Transverse colon (tissue), 4 donors: Measurements from ENCODE around the gene ATRAID. TPM values are rescaled to one million over a fixed set of nuclear protein-coding genes. Genes with fewer than 3 reads are reported as not detected.

ENCODE experiments used
- DNase-seq: peaks from one replicate; pipeline ENCODE4 v3.0.0-alpha.2; 2019
- H3K27ac ChIP-seq, 4 donors: fragments of 200-600 bp; sonication (generic); 2 replicates each; pipeline ENCODE4 v1.5.1; 2016 to 2018; ENCODE audit warnings: inconsistent platforms in 4 of 4
- H3K27me3 ChIP-seq: fragments of 200-600 bp; sonication (generic); 2 replicates; pipeline ENCODE4 v1.5.1; 2017; ENCODE audit warnings: inconsistent platforms
- H3K36me3 ChIP-seq, 4 donors: fragments of 200-600 bp; sonication (generic); 2 replicates each; pipeline ENCODE4 v1.5.1; 2017 to 2019; ENCODE audit warnings: inconsistent platforms in 4 of 4
- H3K4me1 ChIP-seq, 4 donors: fragments of 200-600 bp; sonication (generic); 2 replicates each; pipeline ENCODE4 v1.5.1; 2017 to 2020; ENCODE audit warnings: inconsistent platforms in 4 of 4
- H3K4me3 ChIP-seq, 4 donors: fragments of 200-600 bp; sonication (generic); 1 replicate in 1 of 4; 2 replicates in 3 of 4; pipeline versions ENCODE4 v1.5.1 to v1.6.1; 2017 to 2019; ENCODE audit warnings: inconsistent platforms in 4 of 4
- H3K9me3 ChIP-seq, 2 donors: fragments of 200-600 bp; sonication (generic); 2 replicates each; pipeline ENCODE4 v1.5.1; 2017 to 2019; ENCODE audit warnings: inconsistent platforms in 2 of 2
- EP300 ChIP-seq: sonication (generic); formaldehyde crosslinking; IDR thresholded peaks from one replicate; pipeline ENCODE4 v1.6.1; 2017; ENCODE audit warnings: antibody characterized with exemption, low read depth
- POLR2A ChIP-seq: fragments of 450-650 bp; IDR thresholded peaks from one replicate; pipeline ENCODE4 v1.6.1; 2016; ENCODE audit warnings: antibody characterized with exemption, mild to moderate bottlenecking, moderate library complexity
- POLR2AphosphoS5 ChIP-seq, 3 donors: sonication (generic); formaldehyde crosslinking; IDR thresholded peaks; one replicate each; pipeline ENCODE4 v1.6.1; 2016; ENCODE audit warnings: antibody characterized with exemption in 3 of 3
- WGBS, 2 donors: methylation state at CpG; one replicate each; pipeline ENCODE4 v1.1.5; 2018; ENCODE audit warnings: low coverage in 1 of 2; 5-methylcytosine and 5-hydroxymethylcytosine counted together
- in situ Hi-C, 4 donors: fragments of 200-750 bp; cut with MboI; loops; one replicate each; pipeline versions ENCODE4 v1.15.0 to v1.15.1; 2017; ENCODE audit warnings: low sequenced_read_pairs in 3 of 4, low pct_ligation_motif_present in 1 of 4, low pct_unique_long_range_greater_than_20kb in 1 of 4
- intact Hi-C: fragments of 100-400 bp; cut with DNase I; formaldehyde crosslinking; loops from one replicate; pipeline ENCODE4 v1.15.1; 2023; ENCODE audit warnings: low total_unique reads
- total RNA-seq, 4 donors: library from RNA; depleted of rRNA; stranded (reverse); fragments of >200 nt; gene quantifications; one replicate each; pipeline ENCODE4 v1.1.0, GENCODE V29; 2016
- TF ChIP-seq, protein P1 (sequence below), 5 experiments: fragments of 200-600 bp in 3 of 5; fragments of 450-650 bp in 2 of 5; sonication (generic) in 3 of 5; IDR thresholded peaks; 1 replicate in 2 of 5; 2 replicates in 3 of 5; pipeline ENCODE4 v1.5.1; 2016 to 2017; ENCODE audit warnings: antibody characterized with exemption in 5 of 5, inconsistent platforms in 3 of 5, mild to moderate bottlenecking in 2 of 5, moderate library complexity in 1 of 5

The ATRAID gene
- total RNA-seq, 4 donors from 2014 or later = 64.7 to 179 (median 121) TPM

DNA sequence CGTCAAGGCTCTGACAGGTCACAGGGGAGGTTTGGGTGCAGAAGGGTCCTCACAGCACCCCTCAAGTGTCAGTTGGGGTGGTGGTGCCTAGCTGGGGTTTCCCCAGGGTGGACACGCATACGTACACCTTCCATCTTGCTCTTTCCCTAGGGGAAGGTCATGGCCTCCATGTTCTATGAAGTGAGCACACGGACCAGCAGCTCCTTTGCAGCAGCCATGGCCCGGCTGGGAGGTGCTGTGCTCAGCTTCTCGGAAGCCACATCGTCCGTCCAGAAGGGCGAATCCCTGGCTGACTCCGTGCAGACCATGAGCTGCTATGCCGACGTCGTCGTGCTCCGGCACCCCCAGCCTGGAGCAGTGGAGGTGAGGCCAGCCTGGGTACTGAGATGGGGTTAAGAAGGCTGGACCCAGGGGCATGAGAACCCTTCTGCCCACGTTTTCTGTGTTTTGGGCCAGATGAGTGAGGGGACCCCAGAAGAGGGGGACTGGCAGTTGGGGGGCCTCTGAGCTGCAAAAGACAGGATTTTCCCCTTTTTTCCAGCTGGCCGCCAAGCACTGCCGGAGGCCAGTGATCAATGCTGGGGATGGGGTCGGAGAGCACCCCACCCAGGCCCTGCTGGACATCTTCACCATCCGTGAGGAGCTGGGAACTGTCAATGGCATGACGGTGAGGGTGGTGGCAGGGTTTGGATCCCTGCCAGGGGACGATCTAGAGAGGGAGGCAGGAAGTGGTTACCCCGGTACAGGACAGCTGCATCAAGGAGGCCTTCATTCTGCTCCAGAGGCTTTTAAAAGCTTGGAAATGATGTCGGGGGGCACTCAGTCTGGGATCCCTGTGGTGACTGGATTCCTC, 30.1 kb downstream of the ATRAID start:
- peaks cover 0 to 29% (median 9%) of the 10 kb centered on the region in 4 donors for H3K36me3 ChIP-seq
- in situ Hi-C loops (no loop called here), intact Hi-C loops (no loop called here)

DNA sequence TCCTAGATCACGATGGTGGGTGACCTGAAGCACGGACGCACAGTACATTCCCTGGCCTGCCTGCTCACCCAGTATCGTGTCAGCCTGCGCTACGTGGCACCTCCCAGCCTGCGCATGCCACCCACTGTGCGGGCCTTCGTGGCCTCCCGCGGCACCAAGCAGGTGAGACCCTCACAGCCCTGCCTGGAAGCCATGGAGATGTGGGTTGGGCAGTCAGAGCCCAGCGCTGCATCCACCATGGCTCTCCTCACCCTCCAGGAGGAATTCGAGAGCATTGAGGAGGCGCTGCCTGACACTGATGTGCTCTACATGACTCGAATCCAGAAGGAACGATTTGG, 30.7 kb downstream of the ATRAID start:
- H3K4me3 ChIP-seq = no peak overlapping the region
- in situ Hi-C loops (no loop called here), intact Hi-C loops (no loop called here)
- H3K27ac ChIP-seq = no peak overlapping the region
- TF ChIP-seq, protein P1, sequence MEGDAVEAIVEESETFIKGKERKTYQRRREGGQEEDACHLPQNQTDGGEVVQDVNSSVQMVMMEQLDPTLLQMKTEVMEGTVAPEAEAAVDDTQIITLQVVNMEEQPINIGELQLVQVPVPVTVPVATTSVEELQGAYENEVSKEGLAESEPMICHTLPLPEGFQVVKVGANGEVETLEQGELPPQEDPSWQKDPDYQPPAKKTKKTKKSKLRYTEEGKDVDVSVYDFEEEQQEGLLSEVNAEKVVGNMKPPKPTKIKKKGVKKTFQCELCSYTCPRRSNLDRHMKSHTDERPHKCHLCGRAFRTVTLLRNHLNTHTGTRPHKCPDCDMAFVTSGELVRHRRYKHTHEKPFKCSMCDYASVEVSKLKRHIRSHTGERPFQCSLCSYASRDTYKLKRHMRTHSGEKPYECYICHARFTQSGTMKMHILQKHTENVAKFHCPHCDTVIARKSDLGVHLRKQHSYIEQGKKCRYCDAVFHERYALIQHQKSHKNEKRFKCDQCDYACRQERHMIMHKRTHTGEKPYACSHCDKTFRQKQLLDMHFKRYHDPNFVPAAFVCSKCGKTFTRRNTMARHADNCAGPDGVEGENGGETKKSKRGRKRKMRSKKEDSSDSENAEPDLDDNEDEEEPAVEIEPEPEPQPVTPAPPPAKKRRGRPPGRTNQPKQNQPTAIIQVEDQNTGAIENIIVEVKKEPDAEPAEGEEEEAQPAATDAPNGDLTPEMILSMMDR (IDR thresholded peaks at IDR 0.05) = no peak
- no peak for TF ChIP-seq POLR2AphosphoS5 (IDR thresholded peaks at IDR 0.05)
- no peak for TF ChIP-seq POLR2A
- TF ChIP-seq EP300 = no peak
- peaks cover 0 to 26% (median 8%) of the 10 kb centered on the region in 4 donors for H3K36me3 ChIP-seq
- no peaks in the 10 kb centered on the region for H3K9me3 ChIP-seq
- DNase-seq = no peak
- H3K4me1 ChIP-seq = no peaks in the 10 kb centered on the region
- WGBS, 2 donors = 97% methylated on average over 16 of the region's 16 CpGs; no CpG with 5 or more reads in 1 of the 2 donors
- no peaks in the 10 kb centered on the region for H3K27me3 ChIP-seq

More for the DNA sequence above, 30.1 kb downstream of the ATRAID start:
- Histone ChIP-seq H3K27ac (no peak overlapping the region), H3K4me3 (no peak overlapping the region), H3K27me3 (no peaks in the 10 kb centered on the region), H3K9me3 (no peaks in the 10 kb centered on the region), H3K4me1 (no peaks in the 10 kb centered on the region)
- DNase-seq = no peak
- 87% methylated on average over 24 of the region's 24 CpGs; no CpG with 5 or more reads in 1 of the 2 donors for whole genome bisulfite sequencing, 2 donors
- TF ChIP-seq, protein P1 (IDR thresholded peaks at IDR 0.05) = no peak
- TF ChIP-seq POLR2AphosphoS5 (IDR thresholded peaks at IDR 0.05) = no peak
- TF ChIP-seq EP300 = no peak
- TF ChIP-seq POLR2A = no peak

DNA sequence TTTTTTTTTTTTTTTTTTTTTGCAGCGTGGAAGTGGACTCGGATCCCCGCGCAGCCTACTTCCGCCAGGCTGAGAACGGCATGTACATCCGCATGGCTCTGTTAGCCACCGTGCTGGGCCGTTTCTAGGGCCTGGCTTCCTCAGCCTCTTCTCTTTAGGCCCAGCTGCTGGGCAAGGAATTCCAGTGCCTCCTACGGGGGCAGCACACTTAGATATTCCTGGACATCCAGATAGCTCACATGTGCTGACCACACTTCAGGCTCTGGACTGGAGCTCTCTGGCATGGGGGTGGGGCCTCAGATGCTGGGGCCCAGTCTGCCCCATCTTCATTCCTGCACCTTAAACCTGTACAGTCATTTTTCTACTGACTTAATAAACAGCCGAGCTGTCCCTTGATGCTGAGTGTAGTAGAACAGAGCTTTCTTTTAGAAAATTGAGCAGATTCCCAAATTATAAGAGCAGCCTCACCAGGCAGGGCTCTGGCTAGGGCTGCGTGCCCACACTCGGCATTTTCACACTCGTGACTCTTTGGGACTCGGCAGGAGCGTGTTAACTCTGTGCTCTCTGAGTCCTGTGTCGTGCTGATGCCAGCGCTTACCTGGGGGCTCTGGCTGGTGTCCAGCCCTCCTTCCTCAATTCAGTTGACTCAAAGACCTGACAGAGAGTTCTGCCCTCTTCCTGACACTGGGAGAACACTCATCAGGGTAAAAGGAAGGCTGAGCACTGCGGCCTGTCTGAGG, 31.7 kb downstream of the ATRAID start:
- intact Hi-C loops (no loop called here), in situ Hi-C loops (no loop called here)
- no peak overlapping the region for H3K27ac ChIP-seq
- WGBS, 2 donors = 87 to 96% methylated on average over 5 to 19 of the region's 19 CpGs
- no peaks in the 10 kb centered on the region for H3K4me1 ChIP-seq
- DNase-seq = no peak
- peaks cover 0 to 16% (median 6%) of the 10 kb centered on the region in 4 donors for H3K36me3 ChIP-seq
- TF ChIP-seq EP300 (no peak), POLR2A (no peak), POLR2AphosphoS5 (IDR thresholded peaks at IDR 0.05) (no peak)
- TF ChIP-seq, protein P1 (IDR thresholded peaks at IDR 0.05) = no peak
- no peak overlapping the region for H3K4me3 ChIP-seq
- H3K9me3 ChIP-seq = no peaks in the 10 kb centered on the region
- no peaks in the 10 kb centered on the region for H3K27me3 ChIP-seq

DNA sequence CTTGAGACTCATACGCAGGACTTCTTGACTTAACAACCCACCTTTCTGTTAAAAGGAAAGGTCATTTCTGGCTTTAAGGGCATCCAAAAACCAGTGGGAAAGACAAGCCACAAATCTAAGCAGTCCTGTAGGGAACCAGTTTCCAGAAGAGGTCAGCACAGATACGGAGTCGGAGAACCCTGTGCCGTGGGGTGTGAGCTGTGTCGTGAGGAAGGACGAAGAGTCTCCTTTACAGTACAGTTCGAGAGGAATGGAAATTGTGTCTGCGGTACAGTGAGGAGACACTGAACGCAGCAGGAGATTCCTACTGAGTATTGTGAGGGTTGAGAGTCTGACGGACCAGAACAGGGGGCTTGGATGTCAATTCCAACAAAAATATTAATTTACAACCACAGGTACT, 33.3 kb downstream of the ATRAID start:
- 82 to 85% methylated on average over 9 to 10 of the region's 10 CpGs for WGBS, 2 donors
- H3K9me3 ChIP-seq = no peaks in the 10 kb centered on the region
- intact Hi-C loops (no loop called here), in situ Hi-C loops (no loop called here)
- H3K27me3 ChIP-seq = peaks cover 4% of the 10 kb centered on the region
- DNase-seq = no peak
- peaks cover 0 to 6% (median 2%) of the 10 kb centered on the region in 4 donors for H3K4me1 ChIP-seq
- TF ChIP-seq POLR2AphosphoS5 (IDR thresholded peaks at IDR 0.05) (no peak), POLR2A (no peak), EP300 (no peak)
- TF ChIP-seq, protein P1 (IDR thresholded peaks at IDR 0.05) = no peak
- no peak overlapping the region for H3K27ac ChIP-seq
- H3K4me3 ChIP-seq = no peak overlapping the region
- H3K36me3 ChIP-seq = peaks cover 0 to 10% (median 0%) of the 10 kb centered on the region in 4 donors
